Ovary (tissue), 9 donors: Measurements from ENCODE around the gene DUSP9. TPM values are rescaled to one million over a fixed set of nuclear protein-coding genes. Genes with fewer than 3 reads are reported as not detected.
A peak's percentile ranks its signal among the peaks of the same experiment; 100 is the strongest.

Experiments
- DNase-seq, 5 donors: peaks; one replicate each; pipeline ENCODE4 v3.0.0-alpha.2; 2019 to 2020
- H3K27ac ChIP-seq, 2 donors: fragments of 200-600 bp; one replicate each; pipeline versions ENCODE4 v1.5.1 to v1.8.0; 2019 to 2022
- H3K27me3 ChIP-seq: fragments of 200-600 bp; one replicate; pipeline ENCODE4 v1.8.0; 2022
- H3K36me3 ChIP-seq: fragments of 200-600 bp; sonication (generic); one replicate; pipeline ENCODE4 v1.5.1; 2019
- H3K4me1 ChIP-seq: one replicate; pipeline ENCODE4 v1.8.1; 2013; ENCODE audit warnings: mild to moderate bottlenecking, moderate library complexity; ENCODE audit not compliant: insufficient read depth
- H3K4me3 ChIP-seq: fragments of 200-600 bp; sonication (generic); one replicate; pipeline ENCODE4 v1.5.1; 2017
- H3K9me3 ChIP-seq, 2 donors: fragments of 200-600 bp in 1 of 2; sonication (generic) in 1 of 2; one replicate each; pipeline versions ENCODE4 v1.5.1 to v1.8.1; 2013 to 2019; ENCODE audit warnings: mild to moderate bottlenecking in 1 of 2, moderate library complexity in 1 of 2
- EP300 ChIP-seq: sonication (generic); formaldehyde crosslinking; IDR thresholded peaks from one replicate; pipeline ENCODE4 v1.6.1; 2017; ENCODE audit warnings: antibody characterized with exemption
- POLR2A ChIP-seq: fragments of 450-650 bp; IDR thresholded peaks from one replicate; pipeline ENCODE4 v1.6.1; 2017; ENCODE audit warnings: antibody characterized with exemption, mild to moderate bottlenecking, moderate library complexity
- WGBS, 3 donors: extraction: QIAGEN DNeasy Blood & Tissue Kit in 1 of 3; methylation state at CpG; one replicate each; pipeline versions ENCODE4 v1.1.5 to v1.1.7; 2013 to 2017; 5-methylcytosine and 5-hydroxymethylcytosine counted together
- intact Hi-C, 4 donors: fragments of 100-400 bp; cut with DNase I; formaldehyde crosslinking; loops; one replicate each; pipeline versions ENCODE4 v1.11.0 to v1.15.1; 2022 to 2023
- polyA plus RNA-seq, 2 donors: library from polyadenylated mRNA; stranded (reverse); fragments of 200-250 nt in 1 of 2; fragments of 350-450 nt in 1 of 2; fragmentation: Illumina TruSeq in 1 of 2; extraction: RNeasy Lipid Tissue Mini Kit (QIAGEN cat#74804) in 1 of 2; gene quantifications; one replicate each; pipeline ENCODE4 v1.2.3, GENCODE V29; 2013 to 2014
- total RNA-seq, 7 donors: library from RNA; depleted of rRNA in 2 of 7; stranded (reverse); fragments of >200 nt in 2 of 7; fragmentation: NEBNext Ultra II Directional in 3 of 7; extraction: Animal tissue kit (Norgen Biotek cat#: 25700) in 3 of 7; gene quantifications; one replicate each; pipeline versions ENCODE4 v1.1.0 to v1.2.4, GENCODE V29; 2016 to 2023
- TF ChIP-seq, protein P1 (sequence below), 3 donors: fragments of 450-650 bp in 2 of 3; fragments of 200-600 bp in 1 of 3; IDR thresholded peaks; one replicate each; pipeline versions ENCODE4 v1.5.1 to v1.8.0; 2016 to 2022; ENCODE audit warnings: antibody characterized with exemption in 3 of 3, mild to moderate bottlenecking in 1 of 3
- donor health status: DM: no; HTN: no; CAD: no; lungs with moderate emphysema.
- donor health status: DM: no; HTN: no; CAD: no.
- donor health status: Bipolar disorder and iron deficiency.
- donor health status: DM: yes; HTN: yes; CAD: no.
- donor health status: DM: no; HTN: no; CAD: no.
- donor health status: DM: yes; HTN: yes; CAD: no.

DUSP9 gene
- total and polyA plus RNA-seq, 9 donors = 0.12 to 3.7 (median 0.65) TPM; not detected in 1

DNA sequence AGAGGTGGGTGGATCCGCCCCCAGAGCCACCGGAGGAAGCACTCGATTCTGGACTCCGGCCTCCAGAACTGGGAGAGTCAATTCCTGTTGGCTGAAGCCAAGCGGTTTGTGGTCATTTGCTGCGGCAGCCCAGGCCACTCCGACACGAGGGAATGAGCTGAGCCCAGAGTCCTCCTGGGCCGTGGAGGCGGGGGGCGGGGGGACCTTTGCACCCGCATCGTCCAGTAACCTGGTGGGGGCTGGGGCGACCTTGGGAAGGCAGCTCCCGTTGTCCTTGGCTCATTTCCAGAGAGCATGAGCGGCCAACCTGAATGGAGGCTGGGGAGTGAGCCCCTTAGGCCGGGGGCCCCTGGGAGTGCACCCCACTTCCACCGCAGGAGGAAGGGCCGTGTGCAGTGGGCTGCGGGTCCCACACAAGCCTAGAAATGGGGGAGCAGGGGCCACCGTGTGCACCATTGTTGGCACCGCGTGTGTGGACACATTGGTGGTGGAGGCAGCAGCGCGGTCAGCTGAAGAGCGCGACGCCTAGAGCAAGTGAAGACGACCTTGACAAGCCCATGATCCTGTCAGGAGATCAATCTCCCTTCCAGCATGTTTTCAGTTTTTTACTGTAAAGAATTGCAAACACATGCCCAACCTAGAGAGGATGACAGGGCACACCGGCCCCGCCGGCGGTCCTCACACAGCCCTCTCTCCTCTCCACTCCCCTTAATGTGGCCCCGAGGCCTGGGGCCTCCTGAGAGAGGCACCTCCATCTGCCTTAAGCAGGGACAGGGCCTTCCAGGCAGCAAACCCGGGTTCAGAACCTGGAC lies 19.9 kb upstream of the DUSP9 start:
- Histone ChIP-seq H3K27ac (no peak overlapping the region), H3K4me1 (peaks cover 7% of the 10 kb centered on the region), H3K4me3 (no peak overlapping the region), H3K36me3 (no peaks in the 10 kb centered on the region), H3K9me3 (no peaks in the 10 kb centered on the region), H3K27me3 (no peaks in the 10 kb centered on the region)
- 58 to 72% (median 59%) methylated on average over 30 to 35 of the region's 35 CpGs for whole genome bisulfite sequencing, 3 donors
- TF ChIP-seq EP300 (no peak), POLR2A (no peak)
- DNase-seq = peak in 4 of 5 donors; percentile 21 to 58 (median 33)
- intact Hi-C loops = no loop called here

DNA sequence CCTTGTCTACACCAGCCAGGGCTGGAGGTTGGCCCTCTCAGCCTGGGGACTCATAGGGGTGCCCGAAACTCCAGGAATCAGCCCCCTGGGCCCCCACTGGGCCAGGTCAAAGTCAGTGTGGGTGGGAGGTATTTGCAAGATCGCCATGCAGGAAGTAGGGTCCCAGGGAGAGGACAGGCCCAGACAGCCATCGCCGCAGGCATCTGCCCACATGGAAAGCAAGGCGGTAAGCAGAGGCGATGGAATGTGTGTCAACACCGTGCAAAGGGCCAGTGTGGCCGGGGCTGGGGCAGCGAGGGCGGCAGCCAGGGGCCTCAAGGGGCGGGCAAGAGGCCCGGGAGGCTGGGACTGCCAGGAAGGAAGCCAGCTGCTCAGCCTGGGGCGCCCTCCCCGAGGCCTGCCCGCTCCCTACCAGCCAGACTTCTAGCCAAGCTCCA lies 19.3 kb upstream of the DUSP9 start:
- peak in 3 of 5 donors; percentile 10 to 32 (median 20) for DNase-seq
- 78 to 88% (median 83%) methylated on average over 14 to 15 of the region's 15 CpGs for WGBS, 3 donors
- no peak overlapping the region for H3K4me3 ChIP-seq
- peaks cover 7% of the 10 kb centered on the region for H3K4me1 ChIP-seq
- no peak overlapping the region for H3K27ac ChIP-seq
- intact Hi-C loops = no loop called here
- H3K27me3 ChIP-seq = no peaks in the 10 kb centered on the region
- H3K9me3 ChIP-seq = no peaks in the 10 kb centered on the region
- H3K36me3 ChIP-seq = no peaks in the 10 kb centered on the region
- no peak for TF ChIP-seq EP300
- no peak for TF ChIP-seq POLR2A
- TF ChIP-seq, protein P1, sequence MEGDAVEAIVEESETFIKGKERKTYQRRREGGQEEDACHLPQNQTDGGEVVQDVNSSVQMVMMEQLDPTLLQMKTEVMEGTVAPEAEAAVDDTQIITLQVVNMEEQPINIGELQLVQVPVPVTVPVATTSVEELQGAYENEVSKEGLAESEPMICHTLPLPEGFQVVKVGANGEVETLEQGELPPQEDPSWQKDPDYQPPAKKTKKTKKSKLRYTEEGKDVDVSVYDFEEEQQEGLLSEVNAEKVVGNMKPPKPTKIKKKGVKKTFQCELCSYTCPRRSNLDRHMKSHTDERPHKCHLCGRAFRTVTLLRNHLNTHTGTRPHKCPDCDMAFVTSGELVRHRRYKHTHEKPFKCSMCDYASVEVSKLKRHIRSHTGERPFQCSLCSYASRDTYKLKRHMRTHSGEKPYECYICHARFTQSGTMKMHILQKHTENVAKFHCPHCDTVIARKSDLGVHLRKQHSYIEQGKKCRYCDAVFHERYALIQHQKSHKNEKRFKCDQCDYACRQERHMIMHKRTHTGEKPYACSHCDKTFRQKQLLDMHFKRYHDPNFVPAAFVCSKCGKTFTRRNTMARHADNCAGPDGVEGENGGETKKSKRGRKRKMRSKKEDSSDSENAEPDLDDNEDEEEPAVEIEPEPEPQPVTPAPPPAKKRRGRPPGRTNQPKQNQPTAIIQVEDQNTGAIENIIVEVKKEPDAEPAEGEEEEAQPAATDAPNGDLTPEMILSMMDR (IDR thresholded peaks at IDR 0.05) = no peak

DNA sequence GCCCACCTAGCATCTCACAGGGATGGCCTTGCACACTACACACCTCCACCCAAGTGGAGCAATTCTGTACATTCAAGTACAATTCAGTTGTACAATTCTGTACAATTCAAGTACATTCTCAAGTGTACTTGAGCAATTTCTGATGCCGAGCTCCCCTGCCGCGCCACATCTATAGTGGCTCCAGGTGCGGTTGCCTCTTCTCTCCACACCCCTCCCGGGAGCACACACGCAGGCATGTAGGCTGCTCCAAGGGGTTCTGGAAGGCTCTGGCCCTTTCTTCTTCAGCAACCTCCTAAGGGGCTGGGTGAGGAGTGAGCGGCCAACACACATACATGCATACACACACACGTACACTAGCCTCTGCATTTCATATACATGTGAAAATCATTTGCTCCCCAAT lies 18.9 kb upstream of the DUSP9 start:
- Histone ChIP-seq H3K9me3 (no peaks in the 10 kb centered on the region), H3K27me3 (no peaks in the 10 kb centered on the region), H3K27ac (no peak overlapping the region), H3K4me3 (no peak overlapping the region), H3K36me3 (no peaks in the 10 kb centered on the region), H3K4me1 (peaks cover 5% of the 10 kb centered on the region)
- TF ChIP-seq, protein P1 (IDR thresholded peaks at IDR 0.05) = no peak
- TF ChIP-seq POLR2A (no peak), EP300 (no peak)
- intact Hi-C loops = no loop called here
- peak in 1 of 5 donors; percentile 2 for DNase-seq
- WGBS, 3 donors = 89 to 95% (median 93%) methylated on average over 8 of the region's 8 CpGs

DNA sequence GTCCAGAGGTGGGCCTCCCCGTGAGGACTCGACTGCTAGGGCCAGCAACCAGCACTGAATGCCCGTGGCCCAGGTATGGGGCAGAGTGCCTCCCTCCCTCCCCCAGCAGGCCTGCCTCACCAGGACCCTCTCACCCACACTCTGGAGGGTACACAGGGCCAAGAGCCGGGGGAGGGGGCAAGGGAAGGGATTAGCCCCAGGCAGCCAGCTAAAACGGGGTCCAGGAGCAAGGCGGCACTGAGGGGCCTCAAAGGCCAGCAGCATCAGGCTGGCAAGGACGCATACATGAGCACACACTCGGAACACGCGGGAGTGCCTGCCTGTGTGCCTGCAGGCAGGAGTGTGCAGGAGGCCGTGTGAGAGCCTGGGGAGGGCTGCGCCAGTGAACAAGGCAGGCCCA lies 18.3 kb upstream of the DUSP9 start:
- Histone ChIP-seq H3K27ac (no peak overlapping the region), H3K4me3 (no peak overlapping the region), H3K9me3 (no peaks in the 10 kb centered on the region), H3K4me1 (peaks cover 1% of the 10 kb centered on the region), H3K27me3 (no peaks in the 10 kb centered on the region), H3K36me3 (no peaks in the 10 kb centered on the region)
- intact Hi-C loops = no loop called here
- TF ChIP-seq EP300 (no peak), POLR2A (no peak)
- WGBS, 3 donors = 83 to 89% (median 84%) methylated on average over 12 of the region's 12 CpGs
- peak in 3 of 5 donors; percentile 2 to 12 (median 9) for DNase-seq

DNA sequence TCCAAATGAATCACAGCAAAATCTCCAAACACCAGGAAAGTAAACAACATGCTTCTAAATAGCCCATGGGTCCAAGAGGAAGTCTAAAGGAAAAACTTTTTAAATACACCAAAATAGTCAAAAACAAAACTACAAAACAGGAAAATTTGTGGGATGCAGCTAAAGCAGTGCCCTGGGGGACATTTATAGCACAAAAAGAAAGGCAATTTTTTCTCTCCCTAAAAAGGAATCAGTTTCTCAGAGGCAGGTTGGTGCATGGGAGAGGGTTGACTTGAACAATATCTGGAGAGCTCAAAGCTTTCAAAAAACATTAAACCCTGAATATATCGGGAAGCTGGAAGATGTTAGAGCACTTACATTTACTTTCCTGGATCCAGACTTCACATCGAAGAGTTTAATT lies 15.7 kb upstream of the DUSP9 start:
- H3K36me3 ChIP-seq = no peaks in the 10 kb centered on the region
- 85 to 89% (median 87%) methylated on average over 2 of the region's 2 CpGs for WGBS, 3 donors
- H3K27ac ChIP-seq = no peak overlapping the region
- H3K4me1 ChIP-seq = peaks cover 7% of the 10 kb centered on the region
- no peaks in the 10 kb centered on the region for H3K9me3 ChIP-seq
- no peak for DNase-seq
- intact Hi-C loops = no loop called here
- TF ChIP-seq EP300 (no peak), POLR2A (no peak)
- TF ChIP-seq, protein P1 (IDR thresholded peaks at IDR 0.05) = no peak
- no peak overlapping the region for H3K4me3 ChIP-seq
- no peaks in the 10 kb centered on the region for H3K27me3 ChIP-seq
